ENCODE results near the gene CLDN15.
"Not testable (repeated sequence)": the region's sequence is repeated elsewhere in the genome, so short reads cannot be mapped to it uniquely, and the experiment has no call there.

CLDN15 gene

DNA sequence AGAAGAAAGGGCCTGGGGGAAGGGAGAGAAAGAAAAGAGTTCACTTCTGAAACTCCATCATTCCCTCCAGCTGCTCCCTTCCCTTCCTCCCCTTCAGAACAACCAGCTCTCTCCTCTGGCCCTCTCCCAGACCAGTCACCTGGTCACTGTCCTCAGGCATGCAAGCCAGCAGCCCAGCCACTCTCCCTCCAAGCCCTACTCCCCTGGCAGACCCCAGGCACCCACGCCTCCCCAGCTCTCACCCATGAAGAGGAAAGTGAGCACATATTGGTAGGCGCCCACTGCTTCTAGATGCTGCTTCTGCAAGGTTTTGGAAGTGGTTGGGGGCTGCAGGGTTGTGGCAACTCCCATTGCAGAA is 37.1 kb downstream of the CLDN15 start:
- DNase-seq (ENCODE audit: low read depth in 2 of 2): no peak

DNA sequence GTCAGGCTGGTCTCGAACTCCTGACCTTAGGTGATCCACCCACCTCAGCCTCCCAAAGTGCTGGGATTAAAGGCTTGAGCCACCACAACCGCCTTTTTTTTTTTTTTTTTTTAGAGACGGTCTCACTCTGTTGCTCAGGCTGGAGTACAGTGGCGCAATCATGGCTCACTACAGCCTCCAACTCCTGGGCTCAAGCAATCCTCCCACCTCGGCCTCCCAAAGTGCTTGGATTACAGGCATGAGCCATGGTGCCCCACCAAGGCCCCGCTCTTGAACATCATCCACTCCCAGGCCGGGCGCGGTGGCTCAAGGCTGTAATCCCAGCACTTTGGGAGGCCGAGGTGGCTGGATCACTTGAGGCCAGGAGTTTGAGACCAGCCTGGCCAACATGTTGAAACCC is 38.1 kb downstream of the CLDN15 start:
- not testable (repeated sequence) for DNase-seq (ENCODE audit: low read depth in 2 of 2)

DNA sequence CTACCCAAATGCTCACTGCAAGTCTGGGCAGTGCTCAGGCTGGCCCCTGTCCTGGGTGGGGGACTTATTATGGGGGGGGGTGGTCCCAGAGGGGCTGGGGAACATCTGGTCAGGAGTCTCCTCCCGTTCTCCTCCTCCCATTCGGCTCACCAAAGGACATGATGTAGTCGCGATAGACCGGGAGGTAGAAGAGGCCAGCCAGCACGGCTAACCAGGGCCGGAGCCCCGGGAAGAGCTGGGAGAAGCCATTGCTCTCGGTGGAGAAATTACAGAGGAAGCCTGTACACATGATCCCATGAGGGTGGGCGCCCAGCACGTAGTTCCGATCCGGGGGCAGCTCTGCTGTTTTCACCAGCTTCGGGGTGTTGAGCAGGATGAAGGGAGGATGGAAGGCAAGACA is 39.1 kb downstream of the CLDN15 start:
- DNase-seq (ENCODE audit: low read depth in 2 of 2): no peak

- DNase-seq (ENCODE audit: low read depth in 2 of 2): no peak
Measured at GRCh38 chr7:101197991-101198390, 39.6 kb downstream of the CLDN15 start.

DNA sequence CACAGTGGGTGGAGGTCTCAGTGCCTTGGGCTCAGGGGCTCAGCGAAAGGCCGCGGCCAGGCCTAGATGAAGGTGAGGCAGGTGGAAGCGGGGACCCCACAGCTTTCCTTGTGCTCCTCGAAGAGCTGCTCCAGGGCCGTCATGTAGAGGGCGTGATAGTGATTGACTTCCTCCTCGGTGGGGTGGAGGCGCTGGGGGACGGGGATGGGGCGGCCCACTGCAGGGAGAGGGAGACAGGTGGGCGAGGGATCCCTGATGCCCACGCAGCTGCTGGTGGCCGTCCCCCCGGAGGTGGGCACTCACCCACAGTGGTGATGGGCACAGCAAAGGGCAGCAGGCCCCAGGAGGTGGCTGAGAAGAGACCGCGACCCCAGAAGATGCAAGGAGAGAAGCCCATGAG is 41.7 kb downstream of the CLDN15 start:
- DNase-seq (ENCODE audit: low read depth in 2 of 2): no peak

- DNase-seq (ENCODE audit: low read depth in 2 of 2): no peak
Measured at GRCh38 chr7:101189109-101189508, 48.5 kb downstream of the CLDN15 start.

DNA sequence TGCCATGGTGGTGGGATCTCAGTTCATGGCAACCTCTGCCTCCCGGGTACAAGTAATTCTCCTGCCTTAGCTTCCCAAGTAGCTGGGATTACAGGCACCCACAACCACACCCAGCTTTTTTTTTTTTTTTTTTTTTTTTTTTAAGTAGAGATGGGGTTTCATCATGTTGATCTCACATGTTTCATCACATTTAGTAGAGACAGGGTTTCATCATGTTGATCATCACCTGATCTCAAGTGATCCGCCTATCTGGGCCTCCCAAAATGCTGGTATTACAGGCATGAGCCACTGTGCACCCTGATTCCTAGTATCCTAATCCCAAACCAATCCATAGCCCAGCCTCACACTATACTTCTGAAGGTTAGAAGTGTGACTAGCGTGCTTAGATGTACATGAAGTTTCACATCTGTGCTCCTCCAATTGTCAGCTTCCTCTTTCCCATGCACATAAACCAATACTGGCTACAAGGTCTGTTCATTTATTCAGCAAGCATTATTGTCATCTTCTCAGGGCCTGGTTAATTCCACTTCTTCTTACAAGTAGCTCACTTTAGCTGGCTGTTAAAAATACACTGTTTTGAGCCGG is 50.7 kb downstream of the CLDN15 start:
- no peak for DNase-seq (ENCODE audit: low read depth in 2 of 2)

- no peak for DNase-seq (ENCODE audit: low read depth in 2 of 2)
Measured at GRCh38 chr7:101186194-101186593, 51.4 kb downstream of the CLDN15 start.

DNA sequence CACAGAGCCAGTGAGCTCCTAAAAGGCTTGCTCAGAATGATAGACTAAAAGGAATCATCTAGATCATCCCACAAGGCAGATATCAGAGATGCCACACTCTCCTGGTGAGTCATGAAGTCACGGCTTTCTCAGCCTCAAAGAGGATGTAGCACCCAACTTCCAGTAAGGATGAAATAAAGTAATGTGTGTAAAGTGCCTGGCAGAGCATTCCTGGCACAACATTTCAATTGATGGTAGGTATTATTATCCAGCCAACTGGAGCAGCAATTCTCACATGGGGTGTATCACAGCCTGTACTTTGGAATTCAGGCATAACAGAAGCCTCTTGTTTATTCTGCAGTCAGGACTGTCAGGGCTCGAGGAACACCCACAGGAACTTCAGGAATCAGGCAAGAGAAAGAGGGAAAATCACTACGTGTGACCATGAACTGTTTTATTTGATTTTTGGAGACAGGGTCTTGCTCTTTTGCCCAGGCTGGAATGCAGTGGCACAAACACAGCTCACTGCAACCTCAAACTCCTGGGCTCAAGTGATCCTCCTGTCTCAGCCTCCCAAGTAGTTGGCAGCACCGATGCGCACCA is 52.3 kb downstream of the CLDN15 start:
- DNase-seq (ENCODE audit: low read depth in 2 of 2): no peak
